H7 (cell line): Measurements from ENCODE around the gene RAB7B. TPM values are rescaled to one million over a fixed set of nuclear protein-coding genes. Genes with fewer than 3 reads are reported as not detected.
"Not testable (repeated sequence)": the region's sequence is repeated elsewhere in the genome, so short reads cannot be mapped to it uniquely, and the experiment has no call there.

Experiments used
- DNase-seq: peaks from one replicate; pipeline ENCODE4 v3.0.0; 2012
- H3K27me3 ChIP-seq: 2 replicates; pipeline ENCODE4 v1.6.0; 2011; ENCODE audit warnings: mild to moderate bottlenecking, low read length; ENCODE audit not compliant: control insufficient read depth, insufficient read depth
- H3K36me3 ChIP-seq: replicated peaks from 2 replicates; pipeline ENCODE4 v1.5.1; 2011; ENCODE audit warnings: low read length; ENCODE audit not compliant: control insufficient read depth, insufficient read depth
- H3K4me3 ChIP-seq: 2 replicates; pipeline ENCODE4 v1.5.1; 2011; ENCODE audit warnings: low read depth, mild to moderate bottlenecking, control low read depth, low read length, moderate library complexity; ENCODE audit not compliant: insufficient read depth
- total RNA-seq: library from RNA; depleted of rRNA; stranded (reverse); fragments of >200 nt; shearing (Covaris generic); gene quantifications from 2 replicates; pipeline ENCODE4 v1.2.3, GENCODE V29; 2014

Gene RAB7B
- total RNA-seq, 1 experiment from 2014 or later: not detected

- not testable (repeated sequence) for DNase-seq, H3K27me3 ChIP-seq
Measured at GRCh38 chr1:205996641-205997040, 6.6 kb downstream of the RAB7B start.

DNA sequence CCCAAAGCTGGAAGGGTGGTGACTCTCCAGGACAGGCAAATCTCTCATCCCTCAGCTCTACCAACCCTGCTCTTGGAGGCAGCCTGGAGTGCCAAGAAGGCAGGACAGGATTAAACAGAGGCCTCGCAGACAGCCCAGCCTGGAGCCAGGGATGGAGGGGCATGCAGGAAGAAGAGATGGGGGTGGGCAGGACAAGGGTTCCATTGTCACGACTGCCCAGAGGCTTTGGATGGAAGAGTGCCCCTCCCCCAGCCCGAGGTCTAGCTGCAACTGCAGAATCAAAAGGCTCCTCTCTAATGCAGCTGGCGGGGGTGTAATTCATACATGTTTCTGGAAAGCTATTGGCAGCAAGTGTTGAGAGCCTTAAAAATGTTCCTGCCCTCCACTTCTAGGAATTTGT is 8.8 kb downstream of the RAB7B start:
- DNase-seq: no peak
- no peaks in the 10 kb centered on the region for H3K36me3 ChIP-seq
- H3K27me3 ChIP-seq: peaks cover 5% of the 10 kb centered on the region
- H3K4me3 ChIP-seq: no peak overlapping the region

More at GRCh38 chr1:205996641-205997040, 6.6 kb downstream of the RAB7B start:
- H3K4me3 ChIP-seq, H3K36me3 ChIP-seq: not testable (repeated sequence)

DNA sequence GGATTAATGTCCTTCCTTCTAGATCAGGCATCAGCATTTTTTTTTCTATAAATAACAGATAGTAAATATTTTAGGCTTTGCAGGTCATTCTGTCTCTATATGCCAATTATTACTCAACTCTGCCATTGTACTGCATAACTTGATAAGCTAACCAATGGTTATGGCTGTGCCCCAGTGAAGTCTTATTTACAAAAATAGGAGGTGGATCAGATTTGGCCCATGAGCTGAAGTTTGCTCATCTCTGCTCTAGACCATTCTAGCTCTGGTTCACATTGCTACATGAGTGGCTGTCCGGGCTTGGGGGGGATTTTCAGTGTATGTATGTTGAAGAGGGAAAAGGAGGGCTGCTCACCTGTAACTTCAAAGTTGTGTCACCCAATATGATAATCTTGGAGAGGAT is 10.1 kb downstream of the RAB7B start:
- no peak for DNase-seq
- no peaks in the 10 kb centered on the region for H3K36me3 ChIP-seq
- peaks cover 5% of the 10 kb centered on the region for H3K27me3 ChIP-seq

GRCh38 chr1:205992218-205992882 is 10.8 kb downstream of the RAB7B start:
- Histone ChIP-seq H3K36me3 (no peaks in the 10 kb centered on the region), H3K4me3 (no peak overlapping the region), H3K27me3 (peaks cover 5% of the 10 kb centered on the region)
- DNase-seq: no peak

More for the DNA sequence above, 10.1 kb downstream of the RAB7B start:
- H3K4me3 ChIP-seq: no peak overlapping the region

DNA sequence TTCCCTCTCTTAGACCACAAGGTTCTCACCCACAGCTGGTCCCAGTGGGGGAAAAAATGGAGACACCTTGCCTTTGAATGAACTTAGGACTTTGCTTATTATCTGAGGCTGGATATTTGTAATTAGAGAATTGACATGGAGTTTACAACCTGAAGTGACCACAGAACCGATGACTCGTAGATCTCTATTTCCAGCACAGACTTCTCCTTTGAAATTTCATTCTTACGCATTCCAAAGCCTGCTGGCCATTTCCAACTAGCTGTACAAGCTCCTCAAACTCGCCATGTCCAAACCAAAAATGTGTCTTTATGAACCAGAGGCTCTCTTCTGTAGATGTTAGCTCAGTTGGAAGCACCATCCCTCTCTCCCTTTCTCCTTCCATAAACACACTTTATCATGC is 12.0 kb downstream of the RAB7B start:
- Histone ChIP-seq H3K36me3 (no peaks in the 10 kb centered on the region), H3K4me3 (no peak overlapping the region), H3K27me3 (no peaks in the 10 kb centered on the region; the same call in 1 of the 2 replicates)
- DNase-seq: no peak

DNA sequence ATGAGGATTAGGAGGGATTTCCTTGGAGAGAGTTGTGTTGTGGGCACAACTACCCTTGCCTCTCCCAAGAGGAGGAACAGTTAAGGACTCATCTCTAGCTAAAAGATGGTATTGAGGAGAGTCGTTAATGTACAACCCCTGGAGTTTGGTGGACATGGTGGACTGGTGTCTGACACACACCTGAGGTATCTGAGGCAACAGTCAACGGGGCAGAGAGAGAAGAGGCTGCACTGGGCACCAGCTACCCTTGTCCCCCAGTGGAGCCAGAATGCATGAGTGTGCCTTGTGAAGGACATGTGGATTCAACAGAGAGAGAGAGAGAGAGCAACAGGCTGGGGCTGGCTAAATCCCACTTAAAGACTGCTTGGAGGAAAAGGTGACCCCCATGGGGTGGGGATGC is 13.0 kb downstream of the RAB7B start:
- H3K4me3 ChIP-seq: no peak overlapping the region
- DNase-seq: no peak
- H3K36me3 ChIP-seq: no peaks in the 10 kb centered on the region
- H3K27me3 ChIP-seq: no peaks in the 10 kb centered on the region; the same call in 1 of the 2 replicates

- Histone ChIP-seq H3K4me3 (no peak overlapping the region), H3K27me3 (no peaks in the 10 kb centered on the region; the same call in 1 of the 2 replicates), H3K36me3 (no peaks in the 10 kb centered on the region)
- DNase-seq: no peak
Measured at GRCh38 chr1:205989786-205990185, 13.4 kb downstream of the RAB7B start.

DNA sequence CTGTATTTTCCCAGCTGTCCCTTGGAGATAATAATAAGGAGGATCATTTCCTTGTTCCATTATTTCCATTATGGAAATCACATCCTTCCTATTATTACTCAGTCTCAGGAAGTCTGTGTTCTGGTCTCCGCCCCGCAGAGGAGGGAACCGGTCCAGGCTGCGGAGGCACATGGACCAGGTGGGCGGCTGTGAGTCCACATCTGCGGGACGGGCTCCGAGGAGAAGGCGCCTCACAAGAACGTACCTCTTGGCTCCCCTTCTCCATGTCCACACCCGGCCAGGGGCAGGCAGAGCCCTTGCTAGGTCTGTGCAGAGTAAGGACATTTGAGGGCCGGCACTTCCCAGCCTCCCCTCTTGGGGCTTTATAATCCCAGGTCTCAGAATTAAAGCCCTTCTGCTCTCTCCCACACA is 14.6 kb downstream of the RAB7B start:
- Histone ChIP-seq H3K36me3 (no peaks in the 10 kb centered on the region), H3K4me3 (no peak overlapping the region), H3K27me3 (no peaks in the 10 kb centered on the region; the same call in 1 of the 2 replicates)
- DNase-seq: peak; percentile 66

DNA sequence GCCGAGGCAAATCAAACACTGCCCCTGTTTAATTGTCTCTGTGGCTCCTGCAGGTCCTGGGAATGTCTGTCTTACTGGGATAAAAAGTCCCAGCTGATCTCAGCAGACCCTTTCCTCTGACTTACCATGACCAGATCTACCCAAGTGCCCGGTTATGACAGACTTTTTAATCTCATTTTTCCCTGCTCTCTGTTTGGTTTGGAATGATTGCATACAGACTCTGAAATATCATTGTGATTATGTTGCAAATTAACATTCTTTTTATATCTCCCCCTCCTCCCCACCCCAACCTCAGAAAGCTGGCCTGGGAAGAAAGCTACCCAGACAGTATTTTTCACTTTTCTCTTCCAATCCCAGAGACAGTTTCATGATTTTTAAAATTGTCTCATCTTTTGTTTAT is 16.3 kb downstream of the RAB7B start:
- H3K27me3 ChIP-seq: no peaks in the 10 kb centered on the region; the same call in 1 of the 2 replicates
- no peak overlapping the region for H3K4me3 ChIP-seq

GRCh38 chr1:205986292-205986691 is 16.9 kb downstream of the RAB7B start:
- H3K4me3 ChIP-seq: no peak overlapping the region
- H3K36me3 ChIP-seq: no peaks in the 10 kb centered on the region
- DNase-seq: no peak
- no peaks in the 10 kb centered on the region; the same call in 1 of the 2 replicates for H3K27me3 ChIP-seq

More for the DNA sequence above, 16.3 kb downstream of the RAB7B start:
- DNase-seq: no peak
- no peaks in the 10 kb centered on the region for H3K36me3 ChIP-seq

DNA sequence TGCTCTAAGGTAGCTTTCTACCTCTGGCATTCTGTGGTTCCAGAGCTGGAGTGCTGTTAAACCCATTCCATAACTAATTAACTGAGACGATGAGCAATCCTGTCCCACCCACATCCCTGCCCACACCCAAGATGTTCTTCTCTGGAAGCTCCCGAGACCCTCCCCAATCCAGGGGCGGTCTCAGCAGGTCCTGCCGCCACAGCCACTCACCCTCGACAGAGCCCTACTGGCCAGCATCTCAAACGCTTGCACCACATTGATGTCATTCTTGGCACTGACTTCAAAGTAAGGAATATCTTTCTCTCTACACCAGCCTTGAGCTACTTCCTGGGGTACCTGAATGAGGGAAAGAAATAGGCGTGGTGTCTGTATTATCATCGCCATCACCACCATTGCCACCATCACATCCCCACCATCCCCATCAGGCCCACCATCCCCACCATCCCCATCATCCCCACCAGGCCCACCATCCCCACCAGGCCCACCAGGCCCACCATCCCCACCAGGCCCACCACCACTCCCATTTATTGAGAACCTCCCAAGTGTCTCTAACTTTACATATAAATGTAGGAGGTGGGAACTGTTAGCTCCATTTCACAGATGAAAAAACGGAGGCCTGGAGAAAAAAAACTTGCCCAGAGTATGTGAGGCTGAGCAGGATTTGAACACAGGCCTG is 17.7 kb downstream of the RAB7B start:
- DNase-seq: no peak
- no peaks in the 10 kb centered on the region; the same call in 1 of the 2 replicates for H3K27me3 ChIP-seq

DNA sequence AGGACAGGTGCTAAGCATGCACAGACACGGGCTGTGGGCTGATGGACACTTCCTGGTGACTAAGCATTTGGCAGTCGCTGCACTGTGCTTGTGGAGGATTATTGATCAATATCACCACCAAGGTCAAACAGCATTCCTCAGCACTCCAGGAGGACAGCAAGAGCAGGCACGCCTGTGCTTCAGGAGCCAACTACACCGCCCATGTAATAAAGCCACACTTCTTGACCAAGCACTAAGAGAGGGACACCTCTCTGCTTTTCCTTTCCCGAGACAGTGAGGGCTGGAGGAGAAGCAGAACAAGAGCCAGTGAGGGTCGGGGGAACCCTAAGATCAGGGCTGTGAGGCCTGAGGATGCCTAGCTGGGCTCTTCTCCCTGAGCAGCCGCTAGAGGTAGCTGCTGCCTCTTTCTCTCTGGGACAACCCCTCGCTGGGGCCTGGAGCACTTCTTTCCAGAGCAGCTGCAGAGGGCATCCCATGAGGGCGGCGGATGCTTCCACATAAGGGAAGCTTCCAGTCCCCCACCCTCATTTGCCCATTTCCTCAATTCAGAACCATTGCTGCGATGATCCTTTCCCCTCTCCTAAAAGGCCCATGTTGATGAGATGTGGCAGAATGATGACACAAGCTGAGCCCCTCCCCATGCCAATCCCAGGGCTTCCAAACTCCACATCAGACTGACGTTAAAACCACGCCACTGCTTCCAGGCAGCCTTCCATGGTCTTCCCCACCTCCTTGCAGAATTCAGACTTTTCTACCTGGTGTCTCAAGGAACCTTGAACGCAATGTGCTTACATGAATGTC is 19.1 kb downstream of the RAB7B start:
- Histone ChIP-seq H3K27me3 (no peaks in the 10 kb centered on the region), H3K4me3 (no peak overlapping the region), H3K36me3 (no peaks in the 10 kb centered on the region)
- DNase-seq: peak; percentile 85

More for the DNA sequence above, 17.7 kb downstream of the RAB7B start:
- Histone ChIP-seq H3K4me3 (no peak overlapping the region), H3K36me3 (no peaks in the 10 kb centered on the region)

- Histone ChIP-seq H3K36me3 (no peaks in the 10 kb centered on the region), H3K4me3 (no peak overlapping the region), H3K27me3 (no peaks in the 10 kb centered on the region)
- no peak for DNase-seq
Measured at GRCh38 chr1:205981257-205981656, 21.9 kb downstream of the RAB7B start.

DNA sequence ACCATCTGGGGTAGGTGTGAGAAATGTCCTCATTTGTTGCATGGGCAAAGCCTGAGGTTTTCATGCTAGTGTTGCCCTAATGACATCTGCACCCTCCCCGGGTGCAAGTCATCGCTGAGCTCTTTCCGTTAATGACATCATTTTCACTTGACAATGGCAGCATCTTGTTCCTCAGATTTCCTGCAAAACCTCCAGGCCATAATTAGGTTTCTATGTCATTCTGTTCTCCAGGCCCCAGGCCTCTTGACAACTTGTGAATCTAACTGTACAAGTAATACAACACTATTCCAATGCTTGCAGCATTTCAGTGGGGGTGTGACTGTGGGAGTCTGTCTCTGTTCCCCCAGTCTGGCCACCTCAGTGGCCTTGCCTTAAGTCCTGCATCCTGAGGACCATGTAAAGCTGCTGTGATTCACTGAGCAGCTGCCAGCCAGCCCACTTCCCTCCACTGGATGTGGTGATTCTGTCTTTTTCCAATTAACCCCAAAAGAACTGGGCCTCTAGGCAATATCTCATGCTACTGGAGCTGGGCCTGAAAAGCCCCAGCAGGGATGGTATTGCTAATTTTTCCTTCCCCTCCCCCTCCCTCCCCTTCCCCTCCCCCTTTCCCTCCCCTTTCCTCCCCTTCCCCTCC is 22.8 kb downstream of the RAB7B start:
- DNase-seq: no peak
- no peaks in the 10 kb centered on the region for H3K36me3 ChIP-seq
- H3K27me3 ChIP-seq: no peaks in the 10 kb centered on the region
- no peak overlapping the region for H3K4me3 ChIP-seq
